Measurements from ENCODE around the gene SAP130.

SAP130 gene

GRCh38 chr2:128058114-128058513, 30.3 kb upstream of the SAP130 start:
- no peak overlapping the region for H3K4me3 ChIP-seq (ENCODE audit: low read length, poor library complexity, severe bottlenecking)
- H3F3A ChIP-seq (ENCODE audit: low read depth), result no peaks in the 10 kb centered on the region
- no peaks in the 10 kb centered on the region for H3K79me2 ChIP-seq (ENCODE audit: insufficient read depth, low read length)
- no peak overlapping the region for H2AFZ ChIP-seq (ENCODE audit: low read length)
- TF ChIP-seq EZH2phosphoT487 (IDR thresholded peaks at IDR 0.05; ENCODE audit: borderline replicate concordance) (no peak), CTCF (conservative IDR thresholded peaks at IDR 0.05; ENCODE audit: low read length) (no peak)
- no peak overlapping the region for H3K9ac ChIP-seq (ENCODE audit: low read depth, low read length, poor library complexity, severe bottlenecking)
- no peaks in the 10 kb centered on the region for H3K4me1 ChIP-seq (ENCODE audit: insufficient read depth, low read length, poor library complexity, severe bottlenecking)
- H4K20me1 ChIP-seq (ENCODE audit: insufficient read depth, low read length, poor library complexity, severe bottlenecking), result no peaks in the 10 kb centered on the region
- H3K9me3 ChIP-seq (ENCODE audit: insufficient read depth, low read depth, low read length), result no peaks in the 10 kb centered on the region
- no peak overlapping the region for H3K4me2 ChIP-seq (ENCODE audit: low read depth, low read length, poor library complexity, severe bottlenecking)
- H3K27me3 ChIP-seq (ENCODE audit: insufficient read depth, low read length, poor library complexity, severe bottlenecking), result no peaks in the 10 kb centered on the region
- no peaks in the 10 kb centered on the region for H3K9me2 ChIP-seq (replicated peaks; ENCODE audit: low read depth, low read length)
- no peaks in the 10 kb centered on the region for H3K36me3 ChIP-seq (ENCODE audit: insufficient read depth, low read length)

- no peak overlapping the region for H3K9ac ChIP-seq (ENCODE audit: low read depth, low read length, poor library complexity, severe bottlenecking)
- no peaks in the 10 kb centered on the region for H3K9me3 ChIP-seq (ENCODE audit: insufficient read depth, low read depth, low read length)
- H3K4me2 ChIP-seq (ENCODE audit: low read depth, low read length, poor library complexity, severe bottlenecking), result no peak overlapping the region
- no peaks in the 10 kb centered on the region for H3K36me3 ChIP-seq (ENCODE audit: insufficient read depth, low read length)
- H3K27me3 ChIP-seq (ENCODE audit: insufficient read depth, low read length, poor library complexity, severe bottlenecking), result no peaks in the 10 kb centered on the region
- TF ChIP-seq CTCF (conservative IDR thresholded peaks at IDR 0.05; ENCODE audit: low read length) (no peak), EZH2phosphoT487 (IDR thresholded peaks at IDR 0.05; ENCODE audit: borderline replicate concordance) (no peak)
- H4K20me1 ChIP-seq (ENCODE audit: insufficient read depth, low read length, poor library complexity, severe bottlenecking), result no peaks in the 10 kb centered on the region
- H3F3A ChIP-seq (ENCODE audit: low read depth), result no peaks in the 10 kb centered on the region
- H3K4me1 ChIP-seq (ENCODE audit: insufficient read depth, low read length, poor library complexity, severe bottlenecking), result no peaks in the 10 kb centered on the region
- no peaks in the 10 kb centered on the region for H3K9me2 ChIP-seq (replicated peaks; ENCODE audit: low read depth, low read length)
- H2AFZ ChIP-seq (ENCODE audit: low read length), result no peak overlapping the region
- H3K4me3 ChIP-seq (ENCODE audit: low read length, poor library complexity, severe bottlenecking), result no peak overlapping the region
- H3K79me2 ChIP-seq (ENCODE audit: insufficient read depth, low read length), result no peaks in the 10 kb centered on the region
These were observed 29.5 kb upstream of the SAP130 start for GRCh38 chr2:128057334-128057733.

- H3K9me3 ChIP-seq (ENCODE audit: insufficient read depth, low read depth, low read length), result no peaks in the 10 kb centered on the region
- no peaks in the 10 kb centered on the region for H3F3A ChIP-seq (ENCODE audit: low read depth)
- no peaks in the 10 kb centered on the region for H3K4me1 ChIP-seq (ENCODE audit: insufficient read depth, low read length, poor library complexity, severe bottlenecking)
- H3K4me3 ChIP-seq (ENCODE audit: low read length, poor library complexity, severe bottlenecking), result no peak overlapping the region
- H2AFZ ChIP-seq (ENCODE audit: low read length), result no peak overlapping the region
- no peaks in the 10 kb centered on the region for H4K20me1 ChIP-seq (ENCODE audit: insufficient read depth, low read length, poor library complexity, severe bottlenecking)
- H3K9me2 ChIP-seq (replicated peaks; ENCODE audit: low read depth, low read length), result no peaks in the 10 kb centered on the region
- no peak for TF ChIP-seq CTCF (conservative IDR thresholded peaks at IDR 0.05; ENCODE audit: low read length)
- no peak for TF ChIP-seq EZH2phosphoT487 (IDR thresholded peaks at IDR 0.05; ENCODE audit: borderline replicate concordance)
- H3K79me2 ChIP-seq (ENCODE audit: insufficient read depth, low read length), result no peaks in the 10 kb centered on the region
- H3K9ac ChIP-seq (ENCODE audit: low read depth, low read length, poor library complexity, severe bottlenecking), result no peak overlapping the region
- H3K36me3 ChIP-seq (ENCODE audit: insufficient read depth, low read length), result no peaks in the 10 kb centered on the region
- no peaks in the 10 kb centered on the region for H3K27me3 ChIP-seq (ENCODE audit: insufficient read depth, low read length, poor library complexity, severe bottlenecking)
- no peak overlapping the region for H3K4me2 ChIP-seq (ENCODE audit: low read depth, low read length, poor library complexity, severe bottlenecking)
These were observed 26.4 kb upstream of the SAP130 start for GRCh38 chr2:128054104-128054885.
